MG63 (cell line): ENCODE results near the gene ANTXR1. TPM values are rescaled to one million over a fixed set of nuclear protein-coding genes. Genes with fewer than 3 reads are reported as not detected.

Experiments used
- DNase-seq: peaks from one replicate; pipeline ENCODE4 v3.0.0-alpha.2; 2020
- H3K27me3 ChIP-seq: fragments of 250-450 bp; sonication (Bioruptor Pico); 2 replicates; pipeline ENCODE4 v1.5.1; 2020; ENCODE audit warnings: mild to moderate bottlenecking, moderate library complexity
- H3K36me3 ChIP-seq: fragments of 250-450 bp; sonication (Bioruptor Pico); 2 replicates; pipeline ENCODE4 v1.5.1; 2020; ENCODE audit warnings: mild to moderate bottlenecking, moderate library complexity
- H3K4me3 ChIP-seq: fragments of 250-450 bp; sonication (Bioruptor Pico); 2 replicates; pipeline ENCODE4 v1.5.1; 2020; ENCODE audit warnings: mild to moderate bottlenecking, moderate library complexity
- H3K9me3 ChIP-seq: fragments of 250-450 bp; sonication (Bioruptor Pico); 2 replicates; pipeline ENCODE4 v1.5.1; 2020; ENCODE audit warnings: mild to moderate bottlenecking, moderate library complexity
- total RNA-seq: library from RNA; depleted of rRNA; stranded (reverse); fragments of >200 nt; shearing (Covaris generic); gene quantifications from 2 replicates; pipeline ENCODE4 v1.2.3, GENCODE V29; 2014; ENCODE audit warnings: low replicate concordance

ANTXR1 gene
- total RNA-seq, 1 experiment from 2014 or later = 48.6 TPM

- H3K9me3 ChIP-seq = no peaks in the 10 kb centered on the region
- peaks cover 30% of the 10 kb centered on the region for H3K36me3 ChIP-seq
- no peak for DNase-seq
- H3K4me3 ChIP-seq = no peak overlapping the region
- no peaks in the 10 kb centered on the region for H3K27me3 ChIP-seq
Observed at GRCh38 chr2:69181806-69182427, 168.9 kb downstream of the ANTXR1 start.

GRCh38 chr2:69183659-69184058 lies 170.7 kb downstream of the ANTXR1 start:
- no peak overlapping the region for H3K4me3 ChIP-seq
- no peaks in the 10 kb centered on the region for H3K9me3 ChIP-seq
- H3K36me3 ChIP-seq = peaks cover 32% of the 10 kb centered on the region
- no peak for DNase-seq
- H3K27me3 ChIP-seq = no peaks in the 10 kb centered on the region

GRCh38 chr2:69184224-69184623 lies 171.2 kb downstream of the ANTXR1 start:
- peaks cover 32% of the 10 kb centered on the region for H3K36me3 ChIP-seq
- no peaks in the 10 kb centered on the region for H3K9me3 ChIP-seq
- DNase-seq = no peak
- no peak overlapping the region for H3K4me3 ChIP-seq
- no peaks in the 10 kb centered on the region for H3K27me3 ChIP-seq

GRCh38 chr2:69185807-69186206 lies 172.8 kb downstream of the ANTXR1 start:
- H3K4me3 ChIP-seq = no peak overlapping the region
- peak; percentile 83 for DNase-seq
- H3K36me3 ChIP-seq = peaks cover 32% of the 10 kb centered on the region
- no peaks in the 10 kb centered on the region for H3K27me3 ChIP-seq
- H3K9me3 ChIP-seq = no peaks in the 10 kb centered on the region

- Histone ChIP-seq H3K4me3 (no peak overlapping the region), H3K36me3 (peaks cover 33% of the 10 kb centered on the region), H3K27me3 (no peaks in the 10 kb centered on the region), H3K9me3 (no peaks in the 10 kb centered on the region)
- no peak for DNase-seq
Observed at GRCh38 chr2:69186614-69187013, 173.6 kb downstream of the ANTXR1 start.

GRCh38 chr2:69188182-69188900 lies 175.4 kb downstream of the ANTXR1 start:
- no peak for DNase-seq
- Histone ChIP-seq H3K9me3 (no peaks in the 10 kb centered on the region), H3K27me3 (no peaks in the 10 kb centered on the region), H3K36me3 (peaks cover 36% of the 10 kb centered on the region), H3K4me3 (no peak overlapping the region)

- peaks cover 38% of the 10 kb centered on the region for H3K36me3 ChIP-seq
- no peak for DNase-seq
- H3K4me3 ChIP-seq = no peak overlapping the region
- H3K27me3 ChIP-seq = no peaks in the 10 kb centered on the region
- H3K9me3 ChIP-seq = 0 out of 2 replicates have a peak, but pooled peaks cover under 1% of the 10 kb centered on the region
Observed at GRCh38 chr2:69190743-69191404, 177.9 kb downstream of the ANTXR1 start.

GRCh38 chr2:69191634-69192033 lies 178.7 kb downstream of the ANTXR1 start:
- 0 out of 2 replicates have a peak, but pooled peaks cover 2% of the 10 kb centered on the region for H3K9me3 ChIP-seq
- H3K4me3 ChIP-seq = no peak overlapping the region
- peaks cover 42% of the 10 kb centered on the region for H3K36me3 ChIP-seq
- no peak for DNase-seq
- H3K27me3 ChIP-seq = no peaks in the 10 kb centered on the region

- 0 out of 2 replicates have a peak, but pooled peaks cover 2% of the 10 kb centered on the region for H3K9me3 ChIP-seq
- peaks cover 41% of the 10 kb centered on the region for H3K36me3 ChIP-seq
- no peak overlapping the region for H3K4me3 ChIP-seq
- H3K27me3 ChIP-seq = no peaks in the 10 kb centered on the region
- DNase-seq = no peak
Observed at GRCh38 chr2:69192176-69192945, 179.4 kb downstream of the ANTXR1 start.

GRCh38 chr2:69195706-69196105 lies 182.7 kb downstream of the ANTXR1 start:
- 0 out of 2 replicates have a peak, but pooled peaks cover 2% of the 10 kb centered on the region for H3K9me3 ChIP-seq
- DNase-seq = no peak
- no peaks in the 10 kb centered on the region for H3K27me3 ChIP-seq
- peaks cover 48% of the 10 kb centered on the region for H3K36me3 ChIP-seq
- H3K4me3 ChIP-seq = no peak overlapping the region

- Histone ChIP-seq H3K9me3 (0 out of 2 replicates have a peak, but pooled peaks cover 2% of the 10 kb centered on the region), H3K36me3 (peaks cover 48% of the 10 kb centered on the region), H3K27me3 (no peaks in the 10 kb centered on the region), H3K4me3 (no peak overlapping the region)
- no peak for DNase-seq
Observed at GRCh38 chr2:69196327-69197117, 183.5 kb downstream of the ANTXR1 start.

- Histone ChIP-seq H3K27me3 (no peaks in the 10 kb centered on the region), H3K4me3 (no peak overlapping the region), H3K36me3 (peaks cover 19% of the 10 kb centered on the region), H3K9me3 (0 out of 2 replicates have a peak, but pooled peaks cover 2% of the 10 kb centered on the region)
- no peak for DNase-seq
Observed at GRCh38 chr2:69200107-69200520, 187.1 kb downstream of the ANTXR1 start.

- DNase-seq = no peak
- no peaks in the 10 kb centered on the region for H3K9me3 ChIP-seq
- H3K36me3 ChIP-seq = peaks cover 10% of the 10 kb centered on the region
- no peaks in the 10 kb centered on the region for H3K27me3 ChIP-seq
- H3K4me3 ChIP-seq = no peak overlapping the region
Observed at GRCh38 chr2:69201259-69201658, 188.3 kb downstream of the ANTXR1 start.

GRCh38 chr2:69202327-69202726 lies 189.3 kb downstream of the ANTXR1 start:
- no peaks in the 10 kb centered on the region for H3K9me3 ChIP-seq
- no peak for DNase-seq
- H3K36me3 ChIP-seq = peaks cover 8% of the 10 kb centered on the region; the same call in 1 of the 2 replicates
- no peak overlapping the region for H3K4me3 ChIP-seq
- no peaks in the 10 kb centered on the region for H3K27me3 ChIP-seq

GRCh38 chr2:69203166-69203985 lies 190.4 kb downstream of the ANTXR1 start:
- H3K27me3 ChIP-seq = no peaks in the 10 kb centered on the region
- no peaks in the 10 kb centered on the region for H3K9me3 ChIP-seq
- DNase-seq = no peak
- H3K36me3 ChIP-seq = peaks cover 4% of the 10 kb centered on the region; the same call in 1 of the 2 replicates
- H3K4me3 ChIP-seq = no peak overlapping the region
